Stimulated activated CD8-positive, alpha-beta memory T cell treated with anti-CD3 and anti-CD28 coated beads, Interleukin-15, amount 100 ng/mL, for 24 hours (primary cell): ENCODE data around the gene RNF167.
A peak's percentile ranks its signal among the peaks of the same experiment; 100 is the strongest.

Experiments used
- DNase-seq: peaks from one replicate; pipeline ENCODE4 v3.0.0-alpha.2; 2020; ENCODE audit warnings: low read depth

The RNF167 gene

DNA sequence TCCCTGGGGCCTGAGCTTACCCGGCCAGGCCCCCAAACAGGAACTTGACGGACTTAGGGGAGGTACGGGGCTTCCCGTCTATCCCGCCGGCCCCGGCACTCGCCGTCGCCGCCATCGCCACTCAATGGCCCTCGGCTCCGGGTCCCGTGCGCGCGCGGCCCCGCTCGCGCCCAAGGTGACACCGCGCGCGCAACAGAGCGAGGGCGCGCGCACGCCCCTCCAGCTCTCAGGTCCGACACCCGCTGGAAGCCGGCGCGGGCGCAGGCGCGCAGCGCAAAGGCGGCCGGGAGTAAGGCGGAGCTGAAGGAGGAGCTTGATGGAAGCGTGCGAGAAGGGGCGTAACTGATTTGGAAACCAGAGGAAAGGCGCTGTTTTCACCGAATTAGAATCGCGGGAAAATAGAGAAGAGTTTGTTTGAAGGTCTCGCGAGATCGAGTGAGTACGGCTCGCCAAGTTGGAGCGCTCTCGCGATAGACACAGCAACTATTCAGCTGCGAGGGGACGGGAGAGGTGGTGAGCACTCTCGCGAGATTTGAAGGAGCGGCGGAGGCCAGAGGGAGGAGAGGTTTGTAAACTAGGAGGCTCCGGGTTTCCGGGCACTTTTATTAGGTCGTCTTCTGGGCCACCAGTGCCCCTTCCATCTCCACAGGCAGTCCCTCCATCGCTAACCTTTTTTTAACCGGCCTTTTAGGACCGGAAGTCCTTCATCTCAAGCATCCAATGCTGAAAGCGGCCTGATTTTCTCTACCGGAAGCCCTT, at the start of gene RNF167, which contains the start of gene SLC25A11:
Gene RNF167 (plus strand): TSS at position 473 of the 759 bp plus-strand sequence. CDS start 642 bp downstream, outside the sequence.
Gene SLC25A11 (minus strand): TSS at position 251 of the 759 bp plus-strand sequence. CDS start 136 bp downstream, at position 115.
- DNase-seq = peak; percentile 78

DNA sequence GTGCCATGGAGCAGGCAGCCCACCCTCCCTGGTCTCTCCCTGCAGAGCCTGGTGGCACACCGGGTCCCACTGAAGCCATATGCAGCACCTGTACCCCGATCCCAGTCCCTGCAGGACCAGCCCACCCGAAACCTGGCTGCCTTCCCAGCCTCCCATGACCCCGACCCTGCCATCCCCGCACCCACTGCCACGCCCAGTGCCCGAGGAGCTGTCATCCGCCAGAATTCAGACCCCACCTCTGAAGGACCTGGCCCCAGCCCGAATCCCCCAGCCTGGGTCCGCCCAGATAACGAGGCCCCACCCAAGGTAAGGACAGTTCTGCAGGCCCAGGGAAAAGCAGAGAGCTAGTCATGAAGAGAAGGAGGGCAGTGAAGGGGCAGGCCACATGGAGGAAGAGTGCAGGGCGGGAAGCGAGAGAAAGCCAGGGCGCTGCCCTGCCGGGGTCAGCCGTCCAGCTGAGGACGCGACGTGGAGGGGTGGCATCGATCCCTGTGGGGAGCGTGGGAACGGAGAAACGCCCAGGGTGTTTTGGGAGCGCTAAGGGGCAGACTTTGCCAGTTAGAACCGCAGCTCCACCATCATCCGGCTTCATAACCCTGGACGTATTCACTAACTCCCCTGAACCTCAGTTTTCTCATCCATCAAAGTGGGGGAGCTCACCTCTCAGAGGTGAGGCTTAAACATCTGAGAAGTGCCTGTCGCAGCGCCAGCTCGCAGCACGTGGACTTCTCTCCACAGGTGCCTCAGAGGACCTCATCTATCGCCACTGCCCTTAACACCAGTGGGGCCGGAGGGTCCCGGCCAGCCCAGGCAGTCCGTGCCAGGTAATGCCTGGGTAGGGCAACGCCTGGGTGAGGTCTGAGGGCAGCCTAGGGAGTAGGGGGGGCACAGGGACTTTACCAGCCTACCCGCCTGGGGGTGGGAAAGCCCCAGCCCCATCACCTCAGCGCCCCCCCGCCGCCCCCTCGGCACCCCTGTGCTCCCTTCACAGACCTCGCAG, 48.4 kb upstream of the RNF167 start:
- DNase-seq = no peak

DNA sequence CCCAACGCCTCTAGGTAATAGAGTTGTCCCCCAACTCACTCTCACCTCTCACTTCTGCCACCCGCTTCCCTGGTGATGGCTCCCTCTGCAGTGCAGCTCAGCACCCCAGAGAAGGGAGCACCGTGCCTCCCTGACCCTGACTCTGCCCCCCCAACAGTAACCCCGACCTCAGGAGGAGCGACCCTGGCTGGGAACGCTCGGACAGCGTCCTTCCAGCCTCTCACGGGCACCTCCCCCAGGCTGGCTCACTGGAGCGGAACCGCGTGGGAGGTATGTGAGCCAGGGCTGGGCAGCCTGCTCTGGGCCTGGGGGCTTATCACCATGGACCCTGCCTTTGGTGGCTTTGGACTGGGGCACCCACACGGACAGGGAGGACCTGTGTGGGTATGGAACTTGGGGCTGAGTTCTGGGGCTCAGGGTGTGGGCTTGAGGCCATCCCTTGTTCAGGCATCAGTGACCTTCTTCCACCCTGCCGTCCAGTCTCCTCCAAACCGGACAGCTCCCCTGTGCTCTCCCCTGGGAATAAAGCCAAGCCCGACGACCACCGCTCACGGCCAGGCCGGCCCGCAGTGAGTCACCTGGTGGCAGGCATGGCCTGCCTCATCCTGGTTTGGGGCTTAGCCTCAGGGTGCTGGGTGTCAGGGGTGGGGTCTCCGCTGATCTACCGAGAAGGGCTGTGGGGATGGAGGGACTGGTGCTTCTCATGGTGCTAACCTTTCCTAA, 47.4 kb upstream of the RNF167 start:
- no peak for DNase-seq

DNA sequence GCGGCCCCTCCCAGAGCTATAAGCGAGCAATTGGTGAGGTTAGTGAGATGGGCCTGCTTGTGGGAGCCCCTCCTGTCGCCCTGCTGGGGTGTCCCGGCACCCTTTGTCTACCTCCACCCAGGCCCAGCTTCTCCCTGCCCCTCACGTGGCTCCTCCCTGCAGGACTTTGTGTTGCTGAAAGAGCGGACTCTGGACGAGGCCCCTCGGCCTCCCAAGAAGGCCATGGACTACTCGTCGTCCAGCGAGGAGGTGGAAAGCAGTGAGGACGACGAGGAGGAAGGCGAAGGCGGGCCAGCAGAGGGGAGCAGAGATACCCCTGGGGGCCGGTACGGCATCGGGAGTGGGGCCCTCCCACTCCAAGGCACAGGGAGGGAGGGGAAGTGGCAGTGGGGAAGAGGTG, 46.8 kb upstream of the RNF167 start:
- DNase-seq = no peak

DNA sequence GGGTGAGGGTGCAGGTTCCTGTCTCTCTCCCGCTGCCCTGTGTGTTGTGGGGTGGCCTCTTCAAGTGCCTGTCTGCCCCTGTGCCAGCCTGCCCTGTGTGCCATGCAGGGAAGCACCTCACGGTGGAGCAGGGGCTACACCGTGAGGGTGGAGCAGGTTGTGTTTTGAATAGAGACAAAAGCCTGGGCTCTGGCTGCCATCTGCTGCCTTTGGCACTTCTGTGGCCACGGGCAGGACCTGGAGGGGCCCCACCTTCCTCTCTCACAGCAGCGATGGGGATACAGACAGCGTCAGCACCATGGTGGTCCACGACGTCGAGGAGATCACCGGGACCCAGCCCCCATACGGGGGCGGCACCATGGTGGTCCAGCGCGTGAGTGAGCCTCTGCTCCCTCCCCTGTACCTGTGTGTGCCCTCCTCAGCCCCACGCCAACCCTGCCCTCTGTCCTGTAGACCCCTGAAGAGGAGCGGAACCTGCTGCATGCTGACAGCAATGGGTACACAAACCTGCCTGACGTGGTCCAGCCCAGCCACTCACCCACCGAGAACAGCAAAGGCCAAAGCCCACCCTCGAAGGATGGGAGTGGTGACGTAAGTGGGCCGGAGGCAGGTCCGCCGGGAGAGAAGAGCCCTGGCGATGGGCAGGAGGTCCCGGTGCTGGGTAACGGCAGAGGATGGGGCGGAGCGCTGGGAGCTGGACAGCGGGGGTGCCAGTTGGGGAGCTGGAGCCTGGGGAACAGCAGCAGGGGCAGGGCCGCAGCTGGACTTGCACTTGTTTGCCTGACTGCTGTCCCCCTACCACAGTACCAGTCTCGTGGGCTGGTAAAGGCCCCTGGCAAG, 46.1 kb upstream of the RNF167 start:
- no peak for DNase-seq

DNA sequence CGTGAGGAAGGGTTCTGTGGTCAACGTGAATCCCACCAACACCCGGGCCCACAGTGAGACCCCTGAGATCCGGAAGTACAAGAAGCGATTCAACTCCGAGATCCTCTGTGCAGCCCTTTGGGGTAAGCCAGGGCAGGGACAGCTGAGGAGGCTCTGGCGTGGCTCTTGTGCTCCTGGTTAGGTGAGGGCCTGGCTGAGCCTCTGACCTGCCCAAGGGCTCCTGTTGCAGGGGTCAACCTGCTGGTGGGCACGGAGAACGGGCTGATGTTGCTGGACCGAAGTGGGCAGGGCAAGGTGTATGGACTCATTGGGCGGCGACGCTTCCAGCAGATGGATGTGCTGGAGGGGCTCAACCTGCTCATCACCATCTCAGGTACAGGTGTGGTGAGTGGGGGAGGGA, 44.9 kb upstream of the RNF167 start:
- no peak for DNase-seq

DNA sequence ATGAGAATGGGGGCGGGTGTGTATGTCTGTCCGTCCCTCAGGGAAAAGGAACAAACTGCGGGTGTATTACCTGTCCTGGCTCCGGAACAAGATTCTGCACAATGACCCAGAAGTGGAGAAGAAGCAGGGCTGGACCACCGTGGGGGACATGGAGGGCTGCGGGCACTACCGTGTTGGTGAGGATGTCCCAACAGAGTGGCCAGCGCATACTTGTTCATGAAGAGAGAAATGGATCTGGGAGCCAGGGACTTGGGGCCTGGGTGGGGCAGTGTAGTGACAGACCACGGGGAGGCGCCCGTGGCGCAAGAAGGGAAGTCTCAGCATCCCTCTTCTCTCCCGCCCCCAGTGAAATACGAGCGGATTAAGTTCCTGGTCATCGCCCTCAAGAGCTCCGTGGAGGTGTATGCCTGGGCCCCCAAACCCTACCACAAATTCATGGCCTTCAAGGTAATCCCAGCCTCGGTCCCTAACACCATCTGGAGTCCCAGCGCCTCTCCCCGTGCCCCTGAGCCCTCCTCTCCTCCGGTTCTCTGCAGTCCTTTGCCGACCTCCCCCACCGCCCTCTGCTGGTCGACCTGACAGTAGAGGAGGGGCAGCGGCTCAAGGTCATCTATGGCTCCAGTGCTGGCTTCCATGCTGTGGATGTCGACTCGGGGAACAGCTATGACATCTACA, 44.3 kb upstream of the RNF167 start:
- DNase-seq = no peak

DNA sequence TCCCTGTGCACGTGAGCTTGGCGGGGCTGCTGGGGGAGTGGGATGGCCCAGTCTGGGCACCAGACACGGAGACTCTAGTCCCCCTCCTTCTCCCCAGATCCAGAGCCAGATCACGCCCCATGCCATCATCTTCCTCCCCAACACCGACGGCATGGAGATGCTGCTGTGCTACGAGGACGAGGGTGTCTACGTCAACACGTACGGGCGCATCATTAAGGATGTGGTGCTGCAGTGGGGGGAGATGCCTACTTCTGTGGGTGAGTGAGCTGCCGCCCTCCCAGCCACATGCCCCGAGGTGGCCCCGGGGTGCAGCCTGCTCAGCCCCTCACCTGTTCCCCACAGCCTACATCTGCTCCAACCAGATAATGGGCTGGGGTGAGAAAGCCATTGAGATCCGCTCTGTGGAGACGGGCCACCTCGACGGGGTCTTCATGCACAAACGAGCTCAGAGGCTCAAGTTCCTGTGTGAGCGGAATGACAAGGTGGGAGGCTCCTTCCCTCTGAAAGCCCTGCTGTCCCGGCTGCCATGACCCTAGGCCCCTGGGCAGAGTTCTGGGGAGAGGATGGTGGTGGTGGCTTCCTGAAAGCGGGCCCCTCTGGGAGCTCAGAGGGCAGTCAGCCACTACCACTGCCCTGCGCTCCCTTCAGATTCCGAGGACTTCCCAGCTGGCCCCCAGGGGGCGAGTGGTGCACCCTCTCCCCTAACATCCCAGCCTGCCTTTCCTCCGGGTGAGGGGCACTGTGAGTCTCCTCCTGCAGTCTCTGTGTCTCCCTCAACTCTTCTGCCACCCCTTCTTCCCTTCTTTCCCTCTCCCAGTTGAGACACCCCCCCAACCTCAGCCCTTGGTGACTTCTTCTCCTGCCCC, 43.5 kb upstream of the RNF167 start:
- DNase-seq = no peak

DNA sequence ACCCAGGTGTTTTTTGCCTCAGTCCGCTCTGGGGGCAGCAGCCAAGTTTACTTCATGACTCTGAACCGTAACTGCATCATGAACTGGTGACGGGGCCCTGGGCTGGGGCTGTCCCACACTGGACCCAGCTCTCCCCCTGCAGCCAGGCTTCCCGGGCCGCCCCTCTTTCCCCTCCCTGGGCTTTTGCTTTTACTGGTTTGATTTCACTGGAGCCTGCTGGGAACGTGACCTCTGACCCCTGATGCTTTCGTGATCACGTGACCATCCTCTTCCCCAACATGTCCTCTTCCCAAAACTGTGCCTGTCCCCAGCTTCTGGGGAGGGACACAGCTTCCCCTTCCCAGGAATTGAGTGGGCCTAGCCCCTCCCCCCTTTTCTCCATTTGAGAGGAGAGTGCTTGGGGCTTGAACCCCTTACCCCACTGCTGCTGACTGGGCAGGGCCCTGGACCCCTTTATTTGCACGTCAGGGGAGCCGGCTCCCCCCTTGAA, 42.8 kb upstream of the RNF167 start:
- DNase-seq = no peak

DNA sequence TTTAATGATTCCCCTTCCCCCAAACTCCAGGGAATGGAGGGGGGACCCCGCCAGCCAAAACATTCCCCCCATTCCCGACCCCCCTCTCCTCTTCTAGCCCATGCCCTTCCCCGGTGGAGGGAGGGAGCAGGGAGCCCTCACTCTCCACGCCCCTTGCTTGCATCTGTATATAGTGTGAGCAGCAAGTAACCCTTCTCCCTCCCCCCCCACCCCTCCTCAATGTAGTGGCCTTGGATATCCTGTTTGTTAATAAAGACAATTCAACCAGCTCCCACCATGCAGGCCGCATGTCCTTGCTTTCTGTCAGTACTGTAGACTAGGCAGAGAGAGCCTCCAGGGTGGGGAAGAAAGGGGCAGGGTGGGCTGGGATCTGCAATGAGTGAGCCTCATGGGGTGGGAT, 42.3 kb upstream of the RNF167 start:
- no peak for DNase-seq

DNA sequence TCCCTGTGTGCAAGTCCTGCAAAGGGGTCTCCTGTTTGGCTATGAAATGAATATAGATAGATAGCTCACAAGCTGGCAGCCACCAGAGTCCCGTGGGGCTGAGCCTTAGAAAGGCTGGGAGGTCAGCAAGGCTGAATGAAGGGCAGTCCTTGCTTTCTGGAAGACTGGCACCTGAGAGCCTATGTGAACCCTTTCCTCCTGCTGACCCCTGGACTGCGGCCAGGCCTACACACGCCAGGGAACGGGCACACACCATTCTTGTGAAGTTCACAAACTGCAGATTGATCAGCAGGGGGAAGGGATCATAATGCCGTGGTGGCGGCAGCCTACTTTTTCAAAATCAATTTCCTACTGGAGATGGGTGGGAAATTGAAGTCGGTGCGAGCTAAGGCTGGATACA, 41.7 kb upstream of the RNF167 start:
- DNase-seq = no peak

DNA sequence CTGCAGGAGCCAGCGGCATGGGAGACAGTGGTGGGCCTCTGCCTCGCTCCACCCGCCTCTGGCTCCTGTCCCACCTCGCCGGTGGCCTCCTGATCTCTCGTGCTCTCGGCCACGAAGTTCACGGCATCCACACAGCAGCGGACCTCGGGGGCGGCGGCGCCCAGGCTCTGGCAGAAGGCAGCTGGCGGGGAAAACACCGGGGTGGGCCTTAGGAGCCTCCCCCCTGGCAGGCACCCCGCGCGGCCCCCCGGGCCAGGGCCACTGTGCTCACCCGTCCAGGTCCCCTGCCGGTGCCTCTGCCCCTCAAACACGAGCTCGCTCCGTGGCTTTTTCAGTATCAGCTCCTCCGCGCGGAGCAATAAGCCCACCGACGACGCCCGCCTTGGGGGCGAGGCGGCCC, 41.1 kb upstream of the RNF167 start:
- no peak for DNase-seq

DNA sequence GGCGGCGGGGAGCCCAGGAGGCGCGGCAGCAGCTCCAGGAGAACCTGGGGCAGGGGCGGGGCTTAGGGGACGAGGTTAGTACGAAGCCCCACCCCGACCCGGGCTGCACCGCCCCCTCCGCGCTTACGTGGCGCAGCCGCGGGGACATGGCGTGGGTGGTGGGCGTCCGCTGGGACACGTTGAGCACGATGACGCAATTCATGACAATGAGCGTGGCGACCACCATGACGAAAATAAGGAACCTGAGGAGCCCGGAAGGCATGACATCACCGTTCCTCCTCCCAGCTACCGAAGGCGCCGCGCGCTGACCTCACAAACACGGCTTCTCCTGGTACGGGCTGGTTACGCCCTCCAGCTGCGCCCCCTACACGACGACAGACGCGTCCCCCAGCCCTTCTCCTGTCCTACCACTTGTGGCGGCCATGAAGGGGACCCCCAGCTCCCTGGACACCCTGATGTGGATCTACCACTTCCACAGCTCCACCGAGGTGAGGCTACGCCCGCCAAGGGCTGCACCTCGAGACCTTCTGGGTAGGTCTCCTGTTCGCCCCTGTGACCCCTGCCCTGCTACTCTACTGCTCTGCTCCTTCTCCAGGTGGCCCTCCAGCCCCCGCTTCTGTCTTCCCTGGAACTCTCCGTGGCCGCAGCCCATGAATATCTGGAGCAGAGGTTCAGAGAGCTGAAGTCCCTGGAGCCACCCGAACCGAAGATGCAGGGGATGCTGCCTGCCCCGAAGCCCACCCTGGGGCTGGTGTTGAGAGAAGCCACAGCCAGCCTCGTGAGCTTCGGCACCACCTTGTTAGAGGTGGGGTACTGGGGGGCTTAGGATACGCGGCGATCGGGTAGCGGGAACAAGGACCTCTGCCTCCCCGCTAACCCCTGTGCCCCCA, 40.5 kb upstream of the RNF167 start, which contains the start of gene C17orf107:
Gene C17orf107 (plus strand): TSS at position 196 of the 890 bp plus-strand sequence. CDS start 227 bp downstream, at position 423.
- peak; percentile 86 for DNase-seq

DNA sequence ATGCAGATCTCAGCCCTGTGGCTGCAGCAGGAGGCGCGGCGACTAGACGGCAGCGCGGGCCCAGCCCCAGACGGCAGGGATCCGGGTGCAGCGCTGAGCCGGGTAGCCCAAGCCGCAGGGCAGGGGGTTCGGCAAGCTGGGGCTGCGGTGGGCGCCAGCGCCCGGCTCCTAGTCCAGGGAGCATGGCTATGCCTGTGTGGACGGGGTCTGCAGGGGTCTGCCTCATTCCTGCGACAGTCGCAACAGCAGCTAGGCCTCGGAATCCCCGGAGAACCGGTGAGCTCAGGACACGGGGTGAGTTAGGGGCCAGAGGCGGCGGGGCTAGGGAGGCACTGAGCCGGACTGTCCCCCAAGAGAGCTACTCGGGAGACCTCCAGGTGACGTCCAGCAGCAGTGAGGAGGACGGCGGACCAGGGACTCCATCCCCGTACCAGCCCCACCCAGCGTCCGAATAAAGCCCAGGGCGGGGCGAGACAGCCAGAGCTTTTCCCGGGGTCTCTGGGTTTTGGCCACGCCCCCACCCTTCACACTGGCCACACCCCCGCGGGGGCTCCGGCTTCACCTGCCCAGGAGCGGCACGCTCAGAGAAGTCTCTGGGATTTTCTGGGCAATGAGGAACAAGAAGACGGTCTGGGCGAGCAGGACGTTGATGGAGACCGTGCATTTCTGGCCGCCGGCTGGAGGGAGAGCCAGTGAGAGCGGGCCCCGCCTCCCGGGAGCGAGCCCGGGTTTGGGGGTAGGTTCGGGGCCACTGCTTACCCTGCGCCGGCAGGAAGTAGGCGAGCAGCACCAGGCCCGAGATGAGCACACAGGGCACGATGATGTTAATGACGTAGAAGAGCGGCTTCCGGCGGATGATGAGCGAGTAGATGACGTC, 39.6 kb upstream of the RNF167 start:
- DNase-seq = no peak

DNA sequence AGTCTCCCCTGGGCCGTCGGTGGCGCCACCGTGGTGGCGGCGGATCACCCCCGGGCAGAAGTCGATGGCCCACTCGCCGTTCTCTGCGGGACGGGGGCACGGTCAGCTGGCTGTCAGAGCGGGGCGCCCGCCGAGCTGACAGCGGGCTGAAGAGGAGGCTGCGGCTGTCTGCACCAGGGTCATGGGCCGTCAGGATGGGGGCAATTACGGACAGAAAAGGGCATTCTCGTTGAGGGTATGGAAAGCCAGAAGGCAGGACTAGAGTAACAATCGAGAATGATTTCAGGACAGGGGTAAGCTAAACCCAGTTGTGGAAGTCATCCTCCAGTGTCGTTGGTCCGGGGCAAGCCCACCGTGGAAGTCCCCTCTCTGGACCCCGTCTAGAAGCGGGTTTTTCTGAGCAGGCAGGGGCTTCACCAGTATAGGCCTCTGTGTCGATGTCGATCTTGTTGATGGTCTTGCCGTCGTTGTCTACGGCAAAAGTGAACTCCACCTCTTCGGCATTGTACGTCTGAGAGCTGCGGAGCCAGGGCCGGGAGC, 38.9 kb upstream of the RNF167 start:
- no peak for DNase-seq

DNA sequence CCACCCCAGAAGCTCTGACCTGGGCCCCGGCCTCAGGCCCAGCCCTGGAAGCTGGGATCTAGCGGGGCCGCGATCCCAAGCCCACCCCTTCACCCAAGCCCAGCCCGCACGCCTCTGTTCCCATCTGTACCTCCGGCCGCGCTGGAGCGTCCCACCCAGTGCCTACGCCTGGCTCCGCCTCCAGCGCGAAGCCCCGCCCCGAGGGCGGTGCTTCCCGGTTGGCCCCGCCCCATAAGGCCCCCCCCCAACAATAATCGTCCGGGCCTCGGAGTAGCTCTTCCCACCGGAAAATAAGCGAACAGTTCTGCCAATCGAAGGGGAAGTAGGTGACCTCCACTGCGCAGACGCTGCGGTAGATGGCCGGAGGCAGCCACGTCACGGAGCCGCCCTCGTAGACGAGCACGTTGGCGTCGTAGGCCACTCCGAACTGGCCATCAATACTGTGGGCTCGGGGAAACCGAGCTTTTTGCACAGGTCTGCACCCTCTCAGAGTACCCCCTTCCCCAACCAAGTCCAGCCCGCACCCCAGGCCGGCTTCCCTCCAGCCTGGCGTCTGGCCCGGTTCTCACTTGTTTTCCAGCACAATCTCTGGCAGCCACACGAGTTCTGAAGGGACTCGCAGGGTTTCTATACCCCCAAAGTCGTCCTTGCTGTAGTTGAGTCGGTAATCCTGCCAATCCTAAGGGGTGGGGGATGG, 38.3 kb upstream of the RNF167 start:
- DNase-seq = no peak
